NCI-H748 (cell line): ENCODE data around the gene MARCHF3.
A peak's percentile ranks its signal among the peaks of the same experiment; 100 is the strongest.

Experiments
- DNase-seq: peaks from one replicate; lab custom pipeline; 2025; ENCODE audit not compliant: unreplicated experiment; lab: John Stamatoyannopoulos, UW

Gene MARCHF3

DNA sequence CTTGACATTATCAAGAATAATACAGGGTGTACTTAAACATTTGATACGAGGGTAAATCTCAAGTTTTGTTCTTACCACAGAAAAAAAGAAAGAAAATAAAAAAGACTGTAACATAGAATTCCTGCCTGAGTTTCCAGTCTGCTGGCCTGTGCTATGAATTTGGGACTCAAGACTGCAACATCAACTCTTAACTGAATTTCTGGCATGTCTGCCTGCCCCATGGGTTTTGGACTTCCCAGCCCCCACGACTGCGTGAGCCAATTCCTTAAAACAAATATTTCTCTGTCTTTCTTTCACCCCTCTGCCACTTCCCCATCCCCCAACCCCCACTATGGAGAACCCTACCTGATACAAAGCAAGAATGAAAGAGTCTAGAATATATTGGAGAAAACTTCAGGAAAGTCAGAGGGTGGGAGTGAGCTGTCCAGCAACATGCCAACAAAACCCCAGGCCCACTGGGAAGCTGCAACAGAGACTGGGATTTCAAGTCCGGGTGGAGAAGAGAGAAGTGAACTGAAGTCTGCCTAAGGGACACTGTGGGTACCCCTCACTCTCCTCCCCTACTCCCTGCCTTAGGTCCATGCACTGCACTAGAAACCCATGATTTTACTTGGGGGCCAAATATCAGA, 43.0 kb downstream of the MARCHF3 start:
- no peak for DNase-seq

DNA sequence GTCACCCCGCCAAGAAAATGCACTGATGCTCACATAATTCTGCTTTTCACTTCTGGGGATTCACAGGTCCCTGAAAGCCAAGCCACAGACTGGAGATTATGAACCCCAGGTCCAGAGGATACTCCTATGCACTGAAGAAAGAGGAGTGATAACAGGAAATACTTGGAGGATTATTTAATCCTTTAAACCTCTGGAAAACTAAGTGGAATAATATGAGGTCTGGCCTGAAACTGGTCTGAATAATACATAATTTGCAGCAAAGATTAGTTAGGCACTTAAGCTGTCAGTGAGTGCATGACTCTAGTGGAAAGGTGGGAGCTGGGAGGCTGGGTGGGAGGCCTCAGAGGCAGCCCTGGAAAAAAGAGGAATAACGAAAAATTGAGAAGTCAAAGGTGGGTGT, 45.7 kb downstream of the MARCHF3 start:
- DNase-seq, result no peak

DNA sequence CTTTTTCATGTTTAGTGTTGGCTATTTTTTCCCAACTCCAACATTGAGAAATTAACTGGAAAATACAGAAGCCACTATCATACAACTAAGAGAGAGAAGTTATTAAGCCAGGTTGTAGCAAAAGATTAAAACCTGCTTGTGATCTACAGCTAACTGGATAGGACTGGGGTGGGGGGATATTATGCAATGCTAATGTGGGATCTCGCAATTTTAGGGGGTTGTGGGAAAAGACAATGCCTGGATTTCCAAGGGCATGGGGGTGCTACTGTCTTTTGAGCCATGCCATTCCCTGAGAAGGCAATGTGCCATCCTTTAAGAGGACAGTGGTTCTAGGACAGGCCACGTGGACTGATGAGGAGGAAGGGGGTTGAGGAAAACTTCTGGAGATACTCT, 46.5 kb downstream of the MARCHF3 start:
- DNase-seq, result no peak

DNA sequence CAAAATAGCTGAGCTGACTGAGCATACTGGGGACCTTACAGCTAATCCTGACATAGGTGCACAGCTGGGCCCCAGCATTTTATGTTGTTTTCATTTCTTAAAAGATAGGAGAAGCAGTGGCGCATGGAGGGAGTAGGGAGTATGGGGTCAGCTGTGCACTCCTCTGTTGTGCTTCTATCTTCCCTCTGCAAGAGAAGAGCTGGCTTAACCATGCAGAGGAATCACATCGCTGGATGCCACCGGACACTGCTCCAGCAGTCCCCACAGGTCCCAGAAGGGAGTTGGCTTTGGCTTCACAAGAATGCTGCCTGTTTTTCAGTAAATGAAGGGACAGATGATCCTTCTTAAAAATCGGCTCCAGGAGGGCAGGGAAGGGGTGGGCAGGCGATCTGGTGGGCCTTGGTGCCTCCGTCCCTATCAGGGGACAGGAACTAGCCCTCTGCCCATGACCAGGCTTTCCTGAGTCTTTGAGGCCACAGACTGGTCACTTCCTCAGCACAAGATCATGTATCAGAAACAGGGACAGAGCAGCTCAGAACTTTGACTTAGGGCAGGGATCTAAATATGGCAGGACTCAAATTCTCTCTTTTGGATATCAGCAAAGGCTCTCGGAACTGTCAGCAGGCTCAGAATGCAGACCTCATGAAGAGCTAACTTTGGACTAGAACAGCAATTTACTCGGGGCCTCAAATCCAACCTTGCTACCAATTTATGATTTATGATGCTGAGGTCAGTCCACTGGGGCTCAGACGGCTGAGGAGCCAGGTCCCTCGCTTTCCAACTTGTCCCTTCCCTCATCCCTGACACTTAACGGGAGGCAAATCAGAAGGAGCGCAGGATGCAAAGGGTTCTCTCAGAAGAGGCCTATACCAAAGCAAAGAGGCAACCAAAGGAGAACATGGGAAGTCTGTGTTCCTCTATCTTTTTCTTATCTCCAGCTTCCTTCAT, 47.2 kb downstream of the MARCHF3 start:
- DNase-seq, result no peak

DNA sequence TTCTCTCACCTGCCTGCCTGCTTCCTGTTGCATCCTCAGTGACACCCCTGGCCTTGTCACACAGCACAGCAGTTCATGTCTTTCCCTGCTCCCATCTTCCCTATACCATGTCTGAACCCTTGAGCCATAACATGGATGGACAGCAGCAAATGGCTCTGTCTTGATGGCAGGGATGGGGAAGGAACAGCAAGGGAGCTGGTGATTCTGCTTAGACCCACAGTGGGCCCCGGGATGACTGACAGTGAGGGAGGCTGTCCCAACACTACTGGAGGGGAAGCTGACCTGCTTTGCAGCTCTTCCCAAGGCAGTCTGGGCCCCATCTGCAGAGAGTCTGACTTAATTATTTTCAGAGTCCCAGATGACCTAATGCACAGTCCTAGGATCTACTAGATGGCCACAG, 48.2 kb downstream of the MARCHF3 start:
- no peak for DNase-seq

DNA sequence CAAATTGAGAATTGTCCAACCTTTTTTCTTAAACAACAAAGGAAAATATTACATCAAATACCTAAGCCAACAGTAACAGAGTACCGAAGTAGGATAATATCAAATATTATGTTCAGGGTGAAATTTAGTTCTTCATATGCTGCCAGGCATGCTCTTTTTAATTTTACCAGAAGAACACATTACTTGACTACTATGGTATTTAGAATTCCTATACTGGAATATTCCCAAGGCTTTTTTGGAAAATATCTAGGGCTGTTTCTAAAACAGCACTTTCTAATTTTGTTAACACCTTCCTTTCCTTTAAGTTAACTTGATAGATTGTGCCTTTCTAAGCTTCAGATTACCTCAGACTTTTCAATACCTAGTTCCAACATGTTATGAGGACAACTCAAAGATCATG, 48.7 kb downstream of the MARCHF3 start:
- DNase-seq, result no peak

DNA sequence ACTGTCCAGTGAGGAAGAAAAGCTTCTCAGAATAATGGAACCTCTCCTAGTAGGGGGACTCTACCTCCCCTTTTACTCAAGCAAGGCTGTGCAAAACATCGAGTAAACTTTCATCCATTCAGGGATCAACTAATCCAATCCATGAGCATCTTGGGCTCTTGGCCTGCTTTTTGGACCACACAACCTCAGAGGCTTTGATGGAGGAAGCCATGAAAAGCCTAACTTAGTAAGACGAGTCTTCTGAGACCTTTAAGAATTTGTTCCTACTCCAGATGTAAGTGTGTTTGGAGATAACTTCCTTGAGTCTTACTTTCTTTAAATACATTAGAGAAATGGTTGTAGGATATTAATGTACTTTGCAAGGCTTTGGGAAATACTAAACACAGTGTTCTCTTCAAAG, 49.1 kb downstream of the MARCHF3 start:
- DNase-seq, result no peak

DNA sequence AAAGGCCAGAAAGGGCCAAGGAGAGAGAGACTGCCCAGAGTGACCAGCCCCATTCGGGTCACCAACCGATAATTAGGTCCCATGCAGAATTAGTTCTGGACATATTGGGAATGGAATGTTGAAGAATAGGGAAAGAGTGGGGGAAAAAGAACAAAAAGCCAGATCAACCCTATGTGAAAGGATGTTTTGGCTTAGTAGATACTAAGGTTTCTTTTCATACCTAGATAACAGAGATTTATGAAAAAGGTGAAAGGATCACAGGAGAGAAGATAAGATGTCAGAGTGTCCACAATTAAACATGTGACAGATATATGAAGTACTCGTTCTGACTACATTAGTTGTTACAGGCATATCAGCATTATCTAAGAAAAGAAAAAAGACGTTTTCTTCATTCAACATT, 52.1 kb downstream of the MARCHF3 start:
- no peak for DNase-seq

DNA sequence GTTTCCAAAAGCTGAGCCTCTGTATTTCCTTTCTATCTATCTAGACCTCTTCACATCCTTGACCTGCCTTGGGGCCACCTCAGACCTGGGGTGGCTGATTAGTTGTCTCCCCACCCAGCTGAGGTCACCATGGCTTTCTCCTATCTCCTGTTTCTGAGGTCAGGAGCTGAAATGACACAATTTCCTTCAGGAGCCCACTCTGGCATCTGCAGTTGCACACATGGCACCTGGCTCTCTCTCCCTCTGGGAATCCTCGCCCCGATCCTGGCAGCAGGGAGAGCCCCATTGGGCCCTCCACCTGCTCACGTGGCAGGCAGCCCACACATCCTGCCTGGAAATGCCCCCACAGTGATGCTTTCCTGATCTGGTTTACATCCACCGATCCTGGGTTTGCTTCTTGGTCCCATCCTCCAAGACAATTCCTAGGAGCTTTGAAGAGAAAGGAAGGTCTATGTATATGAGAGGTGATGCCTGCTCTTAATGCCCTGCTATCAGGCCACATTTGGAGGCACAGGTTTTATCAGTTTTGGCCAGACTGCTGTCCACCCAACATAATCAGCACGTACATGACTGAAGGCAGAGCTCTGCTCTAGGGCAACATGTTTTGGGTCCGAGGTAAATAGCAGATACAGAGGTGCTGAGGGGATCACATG, 53.7 kb downstream of the MARCHF3 start:
- DNase-seq, result no peak

DNA sequence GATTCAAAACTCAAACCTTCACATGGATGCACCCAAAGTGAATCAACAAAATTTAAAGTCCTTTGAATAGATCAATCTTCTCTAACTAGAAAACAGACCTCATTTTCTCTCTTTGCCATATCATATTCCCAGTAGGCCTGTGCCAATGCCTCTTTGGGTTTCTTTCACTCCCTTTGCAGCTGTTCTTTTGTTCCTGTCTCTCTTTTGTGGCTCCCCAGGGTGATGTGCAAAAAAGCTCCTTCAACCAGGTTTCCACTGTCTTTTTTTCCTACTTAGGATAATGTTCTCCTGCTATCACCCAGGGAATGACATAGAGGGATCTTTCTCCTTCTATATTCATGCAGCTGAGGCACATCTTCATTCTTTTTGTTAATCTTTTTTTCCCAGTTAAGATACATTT, 54.6 kb downstream of the MARCHF3 start:
- DNase-seq, result peak; percentile 28

DNA sequence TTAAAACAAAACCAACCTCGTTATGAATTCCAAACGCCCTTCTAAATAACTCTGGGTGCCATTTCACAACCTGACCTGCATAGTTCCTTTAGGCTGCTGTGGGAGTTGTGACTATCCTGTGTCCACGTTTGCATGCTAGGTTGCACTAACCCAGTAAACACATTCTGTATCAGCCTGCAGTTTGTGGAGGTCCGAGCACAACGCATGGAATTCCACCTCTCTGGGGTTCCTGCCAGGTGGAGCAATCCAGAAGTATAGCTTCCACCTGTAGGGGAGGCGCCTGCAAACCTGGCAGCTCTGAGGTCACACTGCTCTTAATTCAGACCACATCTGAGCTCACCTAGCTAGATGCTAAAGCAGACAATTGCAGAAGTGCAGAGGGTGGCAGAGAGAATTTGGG, 57.2 kb downstream of the MARCHF3 start:
- no peak for DNase-seq

DNA sequence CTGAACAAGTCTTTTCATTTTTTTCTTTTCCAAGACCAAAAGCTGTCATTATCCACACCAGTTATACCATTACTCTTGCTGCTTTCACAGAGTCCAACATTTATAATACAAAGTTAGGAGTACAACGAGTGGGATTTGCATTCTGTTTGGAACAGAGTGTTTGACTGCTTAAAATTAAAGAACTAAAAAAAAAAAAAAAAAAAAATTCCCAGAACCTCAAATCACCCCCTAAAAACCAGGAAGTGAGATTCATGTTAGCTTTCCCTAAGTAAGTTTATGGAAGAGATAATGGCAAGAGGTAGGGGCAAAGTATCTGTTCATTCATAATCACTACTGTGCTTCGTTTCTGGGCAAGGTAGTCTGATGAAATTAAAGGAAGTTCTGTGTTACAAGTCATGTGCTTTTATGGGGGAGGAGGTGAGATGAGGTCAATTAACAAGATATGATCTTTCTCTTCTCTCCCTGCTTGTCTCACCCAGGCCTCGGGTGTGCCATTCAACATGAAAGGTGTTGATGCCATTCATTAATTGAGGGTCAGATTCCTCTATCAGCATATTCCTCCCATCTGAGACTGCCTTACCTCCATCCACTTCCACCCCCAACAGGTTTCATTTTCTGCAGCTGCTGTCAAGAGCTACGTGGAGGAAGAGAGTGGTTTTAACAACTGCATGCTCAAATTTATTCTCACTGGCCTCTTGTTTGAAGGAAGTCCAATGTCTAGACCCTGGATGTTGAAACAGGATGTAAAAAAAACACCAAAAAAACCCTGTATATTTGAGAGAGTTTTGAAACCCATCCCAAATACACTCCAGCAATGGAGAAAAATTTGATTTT, 58.1 kb downstream of the MARCHF3 start:
- peak; percentile 16 for DNase-seq

DNA sequence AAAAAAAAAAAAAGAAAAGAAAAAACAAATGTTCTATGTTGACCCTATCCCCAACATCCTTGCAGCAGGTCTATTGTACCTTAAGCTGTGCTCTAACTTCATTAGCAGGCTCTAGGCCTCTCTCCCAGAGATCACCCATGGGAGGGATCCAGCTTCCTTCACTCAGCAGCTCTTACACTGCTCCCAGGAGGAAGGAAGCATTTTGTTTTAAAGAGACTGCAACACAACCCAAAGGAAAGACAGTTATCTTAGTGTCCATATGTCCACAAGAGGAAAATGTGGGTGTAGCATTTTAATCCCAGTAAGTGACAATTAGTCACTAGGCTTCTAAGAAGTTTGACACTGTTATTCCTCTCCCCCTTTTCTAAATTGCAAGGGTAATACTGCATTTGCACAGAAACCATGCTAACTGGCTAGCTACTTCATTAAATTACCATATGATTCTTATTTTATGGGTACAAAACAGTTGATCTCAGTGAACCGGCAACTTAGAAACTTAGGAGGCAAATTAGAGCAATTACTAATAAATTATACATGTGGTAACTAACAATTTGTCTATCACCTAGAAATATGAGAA, 58.8 kb downstream of the MARCHF3 start:
- DNase-seq, result no peak

DNA sequence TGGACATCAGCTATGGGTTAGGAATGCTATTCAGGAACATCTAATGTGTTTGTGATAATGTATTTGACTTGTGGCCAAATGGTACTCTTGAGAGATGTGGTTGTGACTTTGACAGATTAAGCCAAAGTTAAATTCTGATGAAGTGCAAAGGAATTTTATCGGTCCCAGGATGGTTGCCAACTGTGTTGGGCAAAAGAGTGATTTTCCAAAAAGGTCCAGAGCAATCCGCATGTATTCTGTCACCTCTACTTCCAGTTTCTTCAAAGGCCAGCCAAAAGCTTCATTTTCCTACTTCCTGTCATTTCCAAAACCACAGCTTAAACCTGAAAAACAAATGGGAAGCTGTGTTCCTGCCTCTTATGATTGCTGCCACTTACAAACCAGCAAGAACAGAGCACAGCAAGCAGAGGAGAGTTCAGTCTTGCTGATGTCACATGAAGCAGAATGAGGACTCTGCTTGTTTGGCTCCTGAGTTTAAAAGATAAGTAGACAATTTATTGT, 59.8 kb downstream of the MARCHF3 start:
- no peak for DNase-seq

DNA sequence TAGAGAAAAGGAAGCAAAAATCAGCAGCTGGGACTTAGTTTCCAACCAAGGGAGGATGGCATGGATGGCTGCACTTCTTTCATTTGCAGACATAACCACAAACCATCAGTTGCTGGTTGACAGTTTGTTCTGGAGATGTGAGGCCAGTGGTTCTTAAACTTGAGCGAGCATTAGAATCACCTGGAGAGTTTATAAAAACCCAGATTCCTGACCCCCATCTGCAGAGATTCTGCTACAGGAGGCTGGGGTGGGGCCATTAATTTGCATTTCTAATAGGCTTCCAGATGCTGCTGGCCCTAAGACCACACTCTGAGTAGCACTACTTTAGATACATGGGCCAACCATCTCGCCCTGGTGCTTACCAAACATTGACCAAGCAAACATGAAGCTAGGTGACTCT, 60.8 kb downstream of the MARCHF3 start:
- DNase-seq, result no peak

DNA sequence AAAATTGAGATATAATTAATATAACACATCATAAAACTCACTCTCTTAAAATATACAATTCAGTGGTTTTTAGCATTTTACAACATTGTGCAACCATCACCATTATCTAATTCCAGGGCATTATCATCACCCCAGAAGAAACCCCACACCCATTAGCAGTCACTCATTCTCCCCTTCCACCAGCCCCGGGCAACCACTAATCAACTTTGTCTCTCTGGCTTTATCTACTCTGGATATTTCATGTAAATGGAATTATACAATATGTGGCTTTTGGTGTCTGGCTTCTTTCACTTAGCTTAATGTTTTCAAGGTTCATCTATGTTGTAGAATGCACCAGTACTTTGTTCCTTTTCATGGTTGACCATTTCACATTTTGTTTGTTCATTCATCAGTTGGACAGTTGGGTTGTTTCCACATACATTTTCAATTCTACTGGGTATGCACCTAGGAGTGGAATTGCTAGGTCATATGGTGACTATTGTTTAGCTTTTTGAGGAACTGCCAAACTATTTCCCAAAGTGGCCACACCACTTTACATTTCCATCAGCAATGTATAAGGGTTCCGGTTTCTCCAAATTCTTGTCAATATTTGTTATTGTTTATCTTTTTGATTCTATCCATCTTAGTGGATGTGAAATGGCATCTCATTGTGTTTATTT, 62.4 kb downstream of the MARCHF3 start:
- DNase-seq, result no peak

DNA sequence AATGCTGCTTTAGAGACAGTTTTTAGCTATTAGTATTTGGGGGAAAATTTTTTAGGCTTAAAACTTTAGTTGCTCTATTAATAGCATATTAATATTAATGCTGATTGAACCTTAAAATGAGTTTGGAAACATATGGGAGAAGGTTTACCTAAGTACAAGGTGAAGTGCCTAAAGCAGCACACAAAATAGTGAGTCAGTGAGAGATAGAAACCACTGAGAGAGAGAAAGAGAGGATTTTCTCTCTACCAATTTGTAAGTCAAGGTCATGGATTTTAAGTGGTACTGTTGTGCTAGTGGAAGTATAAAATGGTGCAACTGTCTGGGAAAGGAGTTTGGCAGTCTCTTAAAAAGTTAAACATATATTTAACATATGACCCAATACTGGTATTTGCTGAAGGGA, 64.9 kb downstream of the MARCHF3 start:
- DNase-seq, result no peak

DNA sequence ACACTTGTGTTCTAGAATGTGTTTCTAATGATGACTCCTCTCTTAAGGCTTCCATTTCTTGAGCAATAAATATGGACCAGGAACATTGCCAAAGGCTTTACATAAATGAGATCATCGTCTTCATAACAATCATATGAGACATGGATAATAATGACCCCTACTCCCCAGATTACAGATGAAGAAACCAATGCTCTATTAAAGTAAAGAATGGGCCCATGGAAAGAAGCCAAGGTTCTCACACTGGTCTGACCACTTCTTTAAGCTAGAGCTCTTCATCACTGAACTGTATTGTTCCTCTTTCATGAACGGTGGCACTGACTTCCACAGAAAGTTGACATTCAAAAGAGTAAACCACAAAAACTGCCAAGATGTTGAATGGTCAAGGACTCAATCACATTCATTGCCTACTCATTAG, 65.3 kb downstream of the MARCHF3 start:
- DNase-seq, result no peak

DNA sequence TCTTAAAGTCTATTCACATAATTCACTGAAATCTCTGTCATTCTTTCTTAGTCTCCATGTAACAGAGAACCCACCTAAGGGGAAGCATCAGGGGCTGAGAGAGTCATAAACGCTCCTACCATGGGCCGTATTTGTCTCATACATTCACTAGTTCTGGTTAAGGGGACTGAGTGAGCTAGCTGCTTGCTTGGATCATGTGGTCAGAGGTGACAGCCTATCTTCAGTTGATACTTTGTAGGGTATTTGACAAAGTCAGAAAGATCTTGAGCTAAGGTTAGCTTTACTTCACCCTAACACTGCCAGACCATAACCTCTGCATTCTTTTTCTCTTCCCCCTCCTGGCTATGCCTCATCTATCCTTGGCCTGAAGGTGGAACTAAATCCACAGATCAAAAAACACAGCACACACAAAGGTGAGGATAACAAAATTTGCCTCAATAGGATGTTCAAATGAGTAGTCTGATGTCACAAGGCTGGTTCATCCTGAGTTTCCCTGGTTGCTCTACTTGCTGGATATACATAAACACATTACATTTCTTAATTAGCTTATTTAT, 66.5 kb downstream of the MARCHF3 start:
- DNase-seq, result peak; percentile 21

DNA sequence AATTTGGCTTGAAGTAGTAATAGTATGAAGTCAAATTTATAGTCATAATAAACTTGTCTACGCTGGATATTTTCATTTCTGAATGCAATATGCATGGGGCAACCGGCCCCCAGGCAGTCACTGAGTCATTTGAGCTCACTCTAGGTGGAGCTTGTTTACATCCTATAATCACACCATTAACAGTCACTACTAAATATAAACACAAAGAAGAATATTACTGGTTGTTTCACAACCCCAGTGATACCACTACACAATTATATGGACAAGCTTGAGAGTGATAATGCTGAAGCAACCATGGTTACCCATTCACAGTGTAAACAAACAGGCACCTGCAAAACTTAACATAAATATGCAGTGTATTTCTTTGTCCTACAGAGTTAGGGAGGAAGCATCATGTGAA, 68.7 kb downstream of the MARCHF3 start:
- DNase-seq, result peak; percentile 93
